CD14-positive monocyte (primary cell): ENCODE results near the gene PTRHD1. TPM values are rescaled to one million over a fixed set of nuclear protein-coding genes. Genes with fewer than 3 reads are reported as not detected.

Experiments
- DNase-seq, 3 donors: peaks; one replicate each; pipeline ENCODE4 v3.0.0-alpha.2; 2011 to 2022
- H2AFZ ChIP-seq: 2 replicates; pipeline ENCODE4 v1.6.0; 2012; ENCODE audit warnings: mild to moderate bottlenecking, low read depth, low read length, inconsistent platforms; ENCODE audit not compliant: insufficient read depth, poor library complexity, severe bottlenecking
- H3K27ac ChIP-seq, 2 donors: 1 replicate in 1 of 2; 2 replicates in 1 of 2; pipeline ENCODE4 v1.5.1; 2012 to 2013; ENCODE audit warnings: low read length in 2 of 2, control low read depth in 1 of 2, inconsistent platforms in 1 of 2, low read depth in 1 of 2, mild to moderate bottlenecking in 1 of 2
- H3K27me3 ChIP-seq, 2 donors: one replicate each; pipeline versions ENCODE4 v1.6.0 to v1.6.1; 2011 to 2013; ENCODE audit warnings: low read length in 2 of 2; ENCODE audit not compliant: control insufficient read depth in 2 of 2, insufficient read depth in 2 of 2
- H3K36me3 ChIP-seq, 2 donors: replicated peaks in 1 of 2; 1 replicate in 1 of 2; 2 replicates in 1 of 2; pipeline versions ENCODE4 v1.5.1 to v1.6.1; 2012 to 2013; ENCODE audit warnings: low read length in 2 of 2, control low read depth in 1 of 2, inconsistent platforms in 1 of 2, mild to moderate bottlenecking in 1 of 2; ENCODE audit not compliant: insufficient read depth in 2 of 2, control insufficient read depth in 1 of 2
- H3K4me1 ChIP-seq, 2 donors: 1 replicate in 1 of 2; 2 replicates in 1 of 2; pipeline versions ENCODE4 v1.5.1 to v1.6.1; 2012 to 2013; ENCODE audit warnings: low read length in 2 of 2, control low read depth in 1 of 2, inconsistent platforms in 1 of 2, mild to moderate bottlenecking in 1 of 2, moderate library complexity in 1 of 2; ENCODE audit not compliant: insufficient read depth in 2 of 2, control insufficient read depth in 1 of 2
- H3K4me2 ChIP-seq: replicated peaks from 2 replicates; pipeline ENCODE3; 2012; ENCODE audit warnings: low read length, moderate library complexity, mild to moderate bottlenecking; ENCODE audit not compliant: poor library complexity, severe bottlenecking; ENCODE audit errors: extremely low read depth
- H3K4me3 ChIP-seq, 3 experiments: fragments of 200-600 bp in 1 of 3; sonication (generic) in 1 of 3; replicated peaks in 1 of 3; 1 replicate in 2 of 3; 2 replicates in 1 of 3; pipeline ENCODE4 v1.5.1; 2011 to 2013; ENCODE audit warnings: low read length in 3 of 3, mild to moderate bottlenecking in 3 of 3, control low read depth in 2 of 3, low read depth in 2 of 3, inconsistent platforms in 1 of 3, moderate library complexity in 1 of 3
- H3K79me2 ChIP-seq: 2 replicates; pipeline ENCODE4 v1.6.0; 2012; ENCODE audit warnings: mild to moderate bottlenecking, control low read depth, inconsistent platforms, low read length, moderate library complexity; ENCODE audit not compliant: insufficient read depth
- H3K9ac ChIP-seq: 2 replicates; pipeline ENCODE4 v1.6.0; 2017; ENCODE audit warnings: low read length, mild to moderate bottlenecking; ENCODE audit not compliant: insufficient read depth, poor library complexity, severe bottlenecking
- H3K9me3 ChIP-seq, 2 donors: replicated peaks in 1 of 2; 1 replicate in 1 of 2; 2 replicates in 1 of 2; pipeline versions ENCODE4 v1.5.1 to v1.6.1; 2012 to 2013; ENCODE audit warnings: low read length in 2 of 2, control low read depth in 1 of 2; ENCODE audit not compliant: control insufficient read depth in 1 of 2, insufficient read depth in 1 of 2
- H4K20me1 ChIP-seq: 2 replicates; pipeline ENCODE4 v1.6.0; 2012; ENCODE audit warnings: mild to moderate bottlenecking, low read length, control low read depth, moderate library complexity; ENCODE audit not compliant: insufficient read depth
- H3K27ac Mint-ChIP-seq, 7 donors: one replicate each; pipeline ENCODE4 v1.8.0; 2020; ENCODE audit warnings: mild to moderate bottlenecking in 7 of 7, mixed read lengths in 7 of 7, moderate library complexity in 6 of 7, inconsistent platforms in 2 of 7
- H3K27me3 Mint-ChIP-seq, 3 donors: one replicate each; pipeline ENCODE4 v1.8.0; 2021 to 2022; ENCODE audit warnings: low read depth in 3 of 3, mild to moderate bottlenecking in 3 of 3, mixed read lengths in 3 of 3, moderate library complexity in 3 of 3, inconsistent platforms in 1 of 3
- H3K36me3 Mint-ChIP-seq, 2 donors: one replicate each; pipeline ENCODE4 v1.8.0; 2020; ENCODE audit warnings: mixed read lengths in 2 of 2, inconsistent platforms in 1 of 2, mild to moderate bottlenecking in 1 of 2
- H3K4me1 Mint-ChIP-seq: one replicate; pipeline ENCODE4 v1.8.0; 2020; ENCODE audit warnings: mild to moderate bottlenecking, mixed read lengths
- H3K4me3 Mint-ChIP-seq, 2 donors: one replicate each; pipeline ENCODE4 v1.8.0; 2020; ENCODE audit warnings: mild to moderate bottlenecking in 2 of 2, mixed read lengths in 2 of 2, moderate library complexity in 1 of 2
- H3K9me3 Mint-ChIP-seq, 7 donors: one replicate each; pipeline ENCODE4 v1.8.0; 2020 to 2022; ENCODE audit warnings: mixed read lengths in 7 of 7, mild to moderate bottlenecking in 6 of 7, moderate library complexity in 6 of 7, inconsistent platforms in 2 of 7
- WGBS: methylation state at CpG from one replicate; pipeline ENCODE4 v1.1.5; 2013; ENCODE audit warnings: missing lambda C conversion rate; ENCODE audit not compliant: insufficient coverage; 5-methylcytosine and 5-hydroxymethylcytosine counted together
- intact Hi-C, 2 donors: fragments of 100-400 bp; cut with micrococcal nuclease; formaldehyde crosslinking; loops; one replicate each; pipeline versions ENCODE4 v1.15.0 to v1.15.1; 2023
- polyA plus RNA-seq, 3 donors: library from polyadenylated mRNA; depleted of rRNA in 1 of 3; unstranded in 2 of 3; stranded (reverse) in 1 of 3; fragments of 300-500 nt in 2 of 3; fragments of >200 nt in 1 of 3; fragmentation: Illumina TruSeq in 2 of 3; gene quantifications; 1 replicate in 2 of 3; 2 replicates in 1 of 3; pipeline ENCODE4 v1.2.3, GENCODE V29; 2012 to 2021
- TF ChIP-seq, protein P1 (sequence below): fragments of 200-600 bp; IDR thresholded peaks from one replicate; pipeline ENCODE4 v1.8.0; 2022; ENCODE audit warnings: antibody characterized with exemption, mild to moderate bottlenecking

Gene PTRHD1
- polyA plus RNA-seq, 3 donors: 20.3 to 86.2 (median 78.6) TPM

GRCh38 chr2:24766609-24767008, 26.6 kb downstream of the PTRHD1 start:
- no peak overlapping the region for H3K27ac ChIP-seq
- no peaks in the 10 kb centered on the region for H3K4me1 ChIP-seq
- peak overlapping the region in 2 of 7 donors; percentile 8 to 37 for H3K27ac Mint-ChIP-seq
- WGBS: 64% methylated on average over 5 of the region's 6 CpGs
- H3K27me3 ChIP-seq: no peaks in the 10 kb centered on the region
- no peaks in the 10 kb centered on the region for H3K27me3 Mint-ChIP-seq
- peaks cover 55 to 90% of the 10 kb centered on the region in 2 donors for H3K36me3 ChIP-seq
- H3K9me3 Mint-ChIP-seq: no peaks in the 10 kb centered on the region
- H3K36me3 Mint-ChIP-seq: peaks cover 75% of the 10 kb centered on the region in 2 donors
- TF ChIP-seq, protein P1, sequence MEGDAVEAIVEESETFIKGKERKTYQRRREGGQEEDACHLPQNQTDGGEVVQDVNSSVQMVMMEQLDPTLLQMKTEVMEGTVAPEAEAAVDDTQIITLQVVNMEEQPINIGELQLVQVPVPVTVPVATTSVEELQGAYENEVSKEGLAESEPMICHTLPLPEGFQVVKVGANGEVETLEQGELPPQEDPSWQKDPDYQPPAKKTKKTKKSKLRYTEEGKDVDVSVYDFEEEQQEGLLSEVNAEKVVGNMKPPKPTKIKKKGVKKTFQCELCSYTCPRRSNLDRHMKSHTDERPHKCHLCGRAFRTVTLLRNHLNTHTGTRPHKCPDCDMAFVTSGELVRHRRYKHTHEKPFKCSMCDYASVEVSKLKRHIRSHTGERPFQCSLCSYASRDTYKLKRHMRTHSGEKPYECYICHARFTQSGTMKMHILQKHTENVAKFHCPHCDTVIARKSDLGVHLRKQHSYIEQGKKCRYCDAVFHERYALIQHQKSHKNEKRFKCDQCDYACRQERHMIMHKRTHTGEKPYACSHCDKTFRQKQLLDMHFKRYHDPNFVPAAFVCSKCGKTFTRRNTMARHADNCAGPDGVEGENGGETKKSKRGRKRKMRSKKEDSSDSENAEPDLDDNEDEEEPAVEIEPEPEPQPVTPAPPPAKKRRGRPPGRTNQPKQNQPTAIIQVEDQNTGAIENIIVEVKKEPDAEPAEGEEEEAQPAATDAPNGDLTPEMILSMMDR: no peak
- H3K79me2 ChIP-seq: no peaks in the 10 kb centered on the region
- no peaks in the 10 kb centered on the region for H3K9me3 ChIP-seq
- intact Hi-C loops: no loop called here
- DNase-seq: no peak
- H3K9ac ChIP-seq: no peak overlapping the region
- H3K4me1 Mint-ChIP-seq: no peaks in the 10 kb centered on the region
- no peak overlapping the region for H3K4me3 Mint-ChIP-seq
- no peaks in the 10 kb centered on the region for H4K20me1 ChIP-seq
- no peak overlapping the region for H2AFZ ChIP-seq
- no peak overlapping the region for H3K4me3 ChIP-seq
- no peak overlapping the region for H3K4me2 ChIP-seq

- no peaks in the 10 kb centered on the region for H3K9me3 Mint-ChIP-seq
- H3K4me1 Mint-ChIP-seq: no peaks in the 10 kb centered on the region
- H3K27ac ChIP-seq: no peak overlapping the region
- WGBS: 96% methylated on average over 3 of the region's 4 CpGs
- H3K9ac ChIP-seq: no peak overlapping the region
- no peaks in the 10 kb centered on the region for H3K27me3 ChIP-seq
- intact Hi-C loops: no loop called here
- peaks cover 61 to 95% of the 10 kb centered on the region in 2 donors for H3K36me3 ChIP-seq
- H2AFZ ChIP-seq: no peak overlapping the region
- H3K4me3 ChIP-seq: no peak overlapping the region
- H3K36me3 Mint-ChIP-seq: peaks cover 68 to 81% of the 10 kb centered on the region in 2 donors
- TF ChIP-seq, protein P1: no peak
- no peaks in the 10 kb centered on the region for H3K79me2 ChIP-seq
- no peak overlapping the region for H3K4me2 ChIP-seq
- peak overlapping the region in 1 of 7 donors; percentile 68 for H3K27ac Mint-ChIP-seq
- no peaks in the 10 kb centered on the region for H3K9me3 ChIP-seq
- DNase-seq: no peak
- H3K4me3 Mint-ChIP-seq: no peak overlapping the region
- H3K27me3 Mint-ChIP-seq: no peaks in the 10 kb centered on the region
- H4K20me1 ChIP-seq: no peaks in the 10 kb centered on the region
- H3K4me1 ChIP-seq: no peaks in the 10 kb centered on the region
These were observed 29.3 kb downstream of the PTRHD1 start for GRCh38 chr2:24763843-24764242.
